GM12865 (cell line): Measurements from ENCODE around the gene MAP2K7.

Source experiments
- DNase-seq: peaks from one replicate; pipeline ENCODE4 v3.0.0; 2010; ENCODE audit warnings: low read depth
- H3K4me3 ChIP-seq: 2 replicates; pipeline ENCODE4 v1.5.1; 2011; ENCODE audit warnings: mild to moderate bottlenecking, low read depth, low read length, control low read depth
- TF ChIP-seq, protein P1 (sequence below): IDR thresholded peaks from 2 replicates; pipeline ENCODE4 v1.5.1; 2011; ENCODE audit warnings: low read length, control low read depth, low read depth, inconsistent platforms; ENCODE audit not compliant: insufficient read depth; ENCODE audit errors: missing control alignments

MAP2K7 gene

DNA sequence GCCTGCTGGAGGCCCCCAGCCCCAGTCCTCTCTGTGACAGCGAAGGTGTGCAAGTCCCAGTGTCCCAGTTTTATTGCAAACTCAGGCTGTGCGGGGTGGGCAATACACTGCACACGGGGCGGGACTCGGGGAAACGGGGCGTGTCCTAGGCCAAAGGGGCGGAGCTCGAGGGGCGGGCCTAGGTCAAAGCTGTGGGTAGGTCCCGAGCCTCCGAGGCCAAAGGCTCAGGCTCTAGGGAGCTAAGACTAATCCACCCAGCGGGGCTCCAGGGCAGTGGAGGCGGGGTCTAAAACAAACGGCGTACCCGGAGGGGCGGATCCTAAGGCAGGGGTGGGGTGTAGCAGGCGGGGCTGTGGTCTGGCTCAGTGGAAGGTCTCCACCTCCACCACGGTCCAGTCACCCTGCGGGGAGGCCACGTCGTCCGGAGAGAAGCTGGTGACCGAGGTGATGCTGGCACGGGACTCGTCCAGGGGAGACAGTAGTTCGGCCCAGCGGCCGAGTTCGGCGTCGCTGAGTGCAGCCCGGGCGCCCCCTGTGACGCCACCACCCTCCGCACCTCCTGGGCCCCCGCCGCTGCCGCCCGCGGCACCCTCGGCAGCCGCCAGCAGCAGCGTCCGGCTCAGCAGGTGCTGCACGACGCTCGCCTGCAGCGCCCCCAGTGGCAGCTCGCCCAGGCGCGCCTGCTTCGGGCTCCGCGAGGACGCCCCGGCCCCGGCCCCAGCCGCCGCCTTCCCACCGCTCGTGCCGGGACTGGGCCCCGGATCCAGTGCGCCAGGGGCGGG, 34.8 kb upstream of the MAP2K7 start:
- peak overlapping the region; percentile 69 for H3K4me3 ChIP-seq
- TF ChIP-seq, protein P1, sequence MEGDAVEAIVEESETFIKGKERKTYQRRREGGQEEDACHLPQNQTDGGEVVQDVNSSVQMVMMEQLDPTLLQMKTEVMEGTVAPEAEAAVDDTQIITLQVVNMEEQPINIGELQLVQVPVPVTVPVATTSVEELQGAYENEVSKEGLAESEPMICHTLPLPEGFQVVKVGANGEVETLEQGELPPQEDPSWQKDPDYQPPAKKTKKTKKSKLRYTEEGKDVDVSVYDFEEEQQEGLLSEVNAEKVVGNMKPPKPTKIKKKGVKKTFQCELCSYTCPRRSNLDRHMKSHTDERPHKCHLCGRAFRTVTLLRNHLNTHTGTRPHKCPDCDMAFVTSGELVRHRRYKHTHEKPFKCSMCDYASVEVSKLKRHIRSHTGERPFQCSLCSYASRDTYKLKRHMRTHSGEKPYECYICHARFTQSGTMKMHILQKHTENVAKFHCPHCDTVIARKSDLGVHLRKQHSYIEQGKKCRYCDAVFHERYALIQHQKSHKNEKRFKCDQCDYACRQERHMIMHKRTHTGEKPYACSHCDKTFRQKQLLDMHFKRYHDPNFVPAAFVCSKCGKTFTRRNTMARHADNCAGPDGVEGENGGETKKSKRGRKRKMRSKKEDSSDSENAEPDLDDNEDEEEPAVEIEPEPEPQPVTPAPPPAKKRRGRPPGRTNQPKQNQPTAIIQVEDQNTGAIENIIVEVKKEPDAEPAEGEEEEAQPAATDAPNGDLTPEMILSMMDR, result peak; percentile 82
- peak; percentile 93 for DNase-seq

DNA sequence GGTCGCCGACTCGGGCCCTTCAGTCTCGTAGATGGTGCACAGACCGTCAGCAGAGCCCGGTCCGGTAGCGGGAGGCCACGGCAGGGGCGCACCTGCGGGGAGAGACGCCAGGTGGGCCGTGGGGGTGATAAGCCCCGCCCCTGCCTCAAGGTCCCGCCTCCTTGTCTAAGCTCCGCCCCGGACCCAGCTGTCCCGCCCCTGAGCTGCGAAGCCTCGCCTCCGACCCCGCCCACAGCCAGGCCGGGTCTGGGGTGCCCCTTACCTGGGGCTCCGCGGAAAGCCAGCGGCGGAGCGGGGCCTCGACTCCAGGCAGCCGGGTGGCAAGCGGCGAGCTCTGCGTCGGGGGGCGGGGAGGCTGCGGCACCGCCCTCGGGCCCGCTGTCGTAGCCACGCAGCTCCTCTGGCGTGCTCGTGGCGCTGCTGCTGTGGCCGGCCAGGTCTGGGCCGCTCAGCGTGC, 34.2 kb upstream of the MAP2K7 start:
- peak overlapping the region; percentile 69 for H3K4me3 ChIP-seq
- DNase-seq, result peak; percentile 87

DNA sequence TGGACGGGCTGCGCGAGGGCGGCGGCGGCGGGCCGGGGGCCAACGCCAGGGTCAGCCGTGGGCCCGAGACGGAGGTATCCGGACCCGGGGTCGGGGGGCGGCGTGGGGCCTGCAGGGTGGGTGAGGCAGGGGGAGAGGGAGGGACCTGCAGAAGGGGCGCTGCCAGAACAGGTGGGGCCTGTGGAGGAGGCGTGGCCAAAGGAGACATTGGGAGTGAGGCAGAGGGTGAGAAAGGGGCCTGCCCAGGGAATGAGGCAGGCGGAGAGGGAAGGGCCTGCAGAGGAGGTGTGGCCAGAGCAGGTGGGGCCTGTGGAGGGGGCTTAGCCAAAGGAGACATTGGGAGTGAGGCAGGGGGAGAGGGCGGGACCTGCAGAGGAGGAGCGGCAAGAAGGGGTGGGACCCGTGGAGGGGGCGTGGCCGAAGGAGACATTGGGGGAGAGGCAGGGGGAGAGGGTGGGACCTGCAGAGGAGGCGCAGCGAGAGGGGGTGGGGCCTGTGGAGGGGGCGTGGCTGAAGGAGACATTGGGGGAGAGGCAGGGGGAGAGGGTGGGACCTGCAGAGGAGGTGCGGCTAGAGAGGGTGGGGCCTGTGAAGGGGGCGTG, 33.7 kb upstream of the MAP2K7 start:
- peak overlapping the region; percentile 69 for H3K4me3 ChIP-seq
- TF ChIP-seq, protein P1, result no peak
- peak; percentile 77 for DNase-seq

More for the DNA sequence above, 34.2 kb upstream of the MAP2K7 start:
- TF ChIP-seq, protein P1, result no peak

DNA sequence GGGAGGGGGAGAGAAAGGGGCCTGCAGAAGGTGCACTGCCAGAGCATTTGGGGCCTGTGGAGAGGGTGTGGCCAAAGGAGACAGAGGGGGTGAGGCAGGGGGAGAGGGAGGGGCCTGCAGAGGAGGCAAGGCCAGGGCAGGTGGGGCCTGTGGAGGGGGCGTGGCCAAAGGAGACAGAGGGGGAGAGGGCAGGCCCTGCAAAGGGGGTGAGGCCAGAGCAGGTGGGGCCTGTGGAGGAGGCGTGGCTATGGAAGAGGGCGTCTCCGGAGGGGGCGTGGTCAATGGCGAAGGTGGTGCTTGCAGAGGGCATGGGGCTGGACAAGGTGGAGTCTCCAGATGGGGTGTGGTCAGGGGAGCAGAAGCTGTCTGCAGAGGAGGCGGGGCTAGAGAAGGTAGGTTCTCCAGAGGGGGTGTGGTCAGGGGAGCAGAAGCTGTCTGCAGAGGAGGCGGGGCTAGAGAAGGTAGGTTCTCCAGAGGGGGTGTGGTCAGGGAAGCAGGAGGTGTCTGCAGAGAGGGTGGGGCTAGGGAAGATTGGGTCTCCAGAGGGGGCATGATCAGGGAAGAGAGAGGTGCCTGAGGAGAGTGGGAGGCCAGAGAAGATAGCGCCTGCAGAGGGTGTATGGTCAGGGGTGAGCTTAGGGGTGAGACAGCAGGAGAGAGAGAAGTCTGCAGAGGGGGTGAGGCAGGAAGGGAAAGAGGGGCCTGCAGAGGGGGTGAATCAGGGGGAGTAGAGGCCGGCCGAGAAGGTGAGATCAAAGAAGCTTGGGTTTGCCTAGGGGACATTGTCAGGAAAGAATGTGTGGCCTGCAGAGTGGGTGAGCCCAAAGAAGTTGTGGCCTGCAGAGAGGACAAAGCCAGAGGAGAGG, 32.9 kb upstream of the MAP2K7 start:
- H3K4me3 ChIP-seq, result no peak overlapping the region
- DNase-seq, result peak; percentile 88
- TF ChIP-seq, protein P1, result no peak

DNA sequence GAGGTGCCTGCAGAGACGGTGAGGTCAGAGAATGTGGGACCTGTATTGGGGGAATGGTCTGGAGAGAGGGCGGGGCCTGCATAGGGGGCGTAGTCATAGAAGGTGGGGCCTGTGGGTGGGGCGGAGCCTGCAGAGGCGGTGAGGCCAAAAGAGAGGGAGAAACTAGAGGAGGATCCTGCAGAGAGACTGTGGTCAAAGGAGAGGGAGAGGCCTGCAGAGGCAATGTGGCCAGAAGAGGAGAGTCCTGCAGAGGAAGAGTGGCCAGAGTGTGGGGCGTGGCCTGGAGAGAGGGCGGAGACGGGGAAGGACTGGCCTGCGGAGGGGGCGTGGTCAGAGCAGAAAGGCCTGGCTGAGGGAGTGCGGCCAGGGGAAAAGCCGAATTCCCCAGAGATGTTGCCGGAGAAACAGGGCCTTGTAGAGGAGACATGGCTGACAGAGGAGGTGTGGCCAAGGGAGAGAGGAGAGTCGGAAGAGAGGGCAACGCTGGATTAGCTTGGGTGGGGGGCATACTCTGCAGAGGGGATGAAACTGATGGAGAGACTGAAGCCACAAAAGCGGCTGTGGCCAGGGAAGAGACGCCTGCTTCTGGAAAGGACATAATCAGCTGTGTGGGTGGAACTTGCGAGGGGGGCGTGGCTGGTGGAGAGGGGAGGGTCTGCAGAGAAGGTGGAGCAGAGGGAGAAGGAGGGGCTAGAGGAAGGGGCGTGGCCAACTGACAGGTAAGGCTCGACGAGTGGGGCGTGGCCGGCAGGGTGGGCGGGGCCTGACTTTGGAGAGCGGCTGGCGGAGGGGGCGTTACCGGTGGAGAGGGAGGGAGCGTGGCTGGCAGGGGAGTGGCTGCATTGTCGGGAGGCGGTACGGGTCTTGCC, 32.0 kb upstream of the MAP2K7 start:
- TF ChIP-seq, protein P1, result no peak
- DNase-seq, result peak; percentile 91
- H3K4me3 ChIP-seq, result no peak overlapping the region

DNA sequence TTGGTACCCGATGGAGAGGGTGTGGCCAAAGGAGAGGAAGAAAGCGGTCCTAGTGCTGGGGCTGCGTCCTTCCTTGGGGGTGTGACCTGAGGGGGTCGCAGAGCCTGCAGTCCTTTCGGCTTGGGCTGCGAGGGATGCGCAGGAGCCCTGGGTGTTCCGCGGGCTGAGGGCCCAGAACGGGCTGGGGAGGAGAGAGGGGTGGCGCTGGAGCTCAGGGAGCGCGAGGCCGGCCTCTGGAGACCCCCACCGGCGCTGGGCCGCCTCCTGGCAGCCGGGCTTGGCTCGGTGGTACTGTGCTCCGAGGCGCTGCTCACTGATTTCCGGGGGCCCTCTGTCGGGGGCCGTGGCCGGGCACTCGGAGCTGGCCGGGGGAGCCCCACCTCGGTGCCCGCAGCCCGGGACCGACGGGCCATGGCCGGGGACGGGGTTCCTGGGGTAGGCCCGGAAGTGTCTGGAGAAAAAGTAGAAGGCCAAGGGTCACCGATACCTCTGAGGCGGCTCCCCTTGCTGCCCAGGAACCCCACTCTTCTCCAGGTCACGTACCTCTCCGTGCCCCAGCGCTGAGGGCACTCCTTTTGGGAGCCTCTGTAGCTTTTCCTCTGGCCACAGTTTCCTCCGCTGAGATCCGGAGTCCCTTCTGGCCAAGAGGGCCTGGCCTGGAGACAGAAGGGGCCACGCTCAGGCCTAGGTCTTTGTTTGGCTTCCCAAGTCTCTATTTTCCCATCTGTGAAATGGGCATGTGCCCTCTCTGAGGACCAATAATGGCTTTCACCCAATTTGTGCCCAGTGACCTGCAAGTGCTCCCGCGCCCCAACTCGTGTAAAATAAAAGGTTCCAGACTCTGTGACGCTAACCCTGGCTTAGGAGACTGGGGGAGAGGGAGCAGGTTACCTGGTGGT, 31.1 kb upstream of the MAP2K7 start:
- no peak for DNase-seq
- TF ChIP-seq, protein P1, result no peak
- no peak overlapping the region for H3K4me3 ChIP-seq
